ENCODE measurements around the gene SAPCD1. TPM values are rescaled to one million over a fixed set of nuclear protein-coding genes. Genes with fewer than 3 reads are reported as not detected.
A peak's percentile ranks its signal among the peaks of the same experiment; 100 is the strongest.

SAPCD1 gene
- total and polyA plus RNA-seq, 10 of the 15 experiments (the other 5 are each of a cell fraction or from before 2014, with no cell fraction given), result 1.6 to 13.0 (median 5.4) TPM

- TF ChIP-seq MLLT1 (IDR thresholded peaks at IDR 0.05) (peak; percentile 51; the same call in 1 of the 2 replicates), STAT1 (conservative IDR thresholded peaks at IDR 0.05) (no peak), CEBPZ (IDR thresholded peaks at IDR 0.05; ENCODE audit: low read depth, low read length) (peak; percentile 72), SMAD1 (IDR thresholded peaks at IDR 0.05; ENCODE audit: low read depth, partially characterized antibody) (no peak), YY1 (IDR thresholded peaks at IDR 0.05; ENCODE audit: low read depth, low read length) (peak; percentile 76), IRF4 (IDR thresholded peaks at IDR 0.05; ENCODE audit: low read depth, low read length) (no peak), BRCA1 (IDR thresholded peaks at IDR 0.05; ENCODE audit: low read depth, low read length) (0 out of 2 replicates have a peak, but pooled peaks have one; percentile 30), NBN (IDR thresholded peaks at IDR 0.05) (peak; percentile 22; the same call in 1 of the 2 replicates), RCOR1 (conservative IDR thresholded peaks at IDR 0.05; ENCODE audit: low read depth, low read length) (no peak), TCF3 (IDR thresholded peaks at IDR 0.05; ENCODE audit: borderline replicate concordance, insufficient read depth, low read depth, low read length) (no peak), E4F1 (IDR thresholded peaks at IDR 0.05; ENCODE audit: borderline replicate concordance, partially characterized antibody) (no peak), IRF3 (IDR thresholded peaks at IDR 0.05) (peak; percentile 90)
These were observed 22.6 kb upstream of the SAPCD1 start, which contains the start of gene MSH5 (continued) for GRCh38 chr6:31739639-31740396.

All from GM12878 (cell line).